HepG2 (cell line): Measurements from ENCODE around the gene PDLIM5. TPM values are rescaled to one million over a fixed set of nuclear protein-coding genes. Genes with fewer than 3 reads are reported as not detected.

Source experiments
- ATAC-seq: fragments of 200-7000 bp; cut with Tn5 transposase; 3 replicates; pipeline ENCODE4 v1.9.1; 2020; ENCODE audit warnings: mild to moderate bottlenecking, moderate library complexity
- BruUV-seq: library from RNA; stranded (reverse); fragments of 400-500 nt; replicated peaks from 2 replicates; lab custom pipeline; 2021; lab: Mats Ljungman, UMichigan
- CTCF ChIA-PET: fragments of 300-600 bp; formaldehyde crosslinking; extraction: SDS; loops from one replicate; lab custom pipeline; 2021; ENCODE audit warnings: low total read pairs, inconsistent platforms, low intra/inter-chr PET ratio; lab: Yijun Ruan, JAX
- POLR2A ChIA-PET: fragments of 350-600 bp; sonication (Branson Sonifier 250); formaldehyde crosslinking; loops from one replicate; lab custom pipeline; 2020; ENCODE audit warnings: antibody characterized with exemption, inconsistent platforms; lab: Yijun Ruan, JAX
- DNase-seq: peaks from one replicate; pipeline ENCODE4 v3.0.0-alpha.2; 2015; ENCODE audit warnings: low spot score
- FAIRE-seq: peaks from 3 replicates; lab custom pipeline; 2011; peaks lifted over from hg19 to GRCh38; lab: Jason Lieb, UNC
- H2AFZ ChIP-seq: one replicate; pipeline ENCODE4 v1.6.1; 2011; ENCODE audit warnings: low read length, inconsistent platforms
- H3K27ac ChIP-seq: fragments of 300-600 bp; 3 replicates; pipeline ENCODE4 v1.8.0; 2011; ENCODE audit warnings: mixed run types, mild to moderate bottlenecking, mixed read lengths, low read length, inconsistent platforms; ENCODE audit not compliant: insufficient read depth; ENCODE audit errors: extremely low read length
- H3K27me3 ChIP-seq, 2 experiments: fragments of 200-600 bp in 1 of 2; 2 replicates in 1 of 2; 3 replicates in 1 of 2; pipeline versions ENCODE4 v1.6.0 to v1.8.0; 2011; ENCODE audit warnings: low read length in 2 of 2, mild to moderate bottlenecking in 2 of 2, moderate library complexity in 2 of 2, inconsistent platforms in 1 of 2; ENCODE audit not compliant: insufficient read depth in 2 of 2, control insufficient read depth in 1 of 2
- H3K36me3 ChIP-seq, 2 experiments: fragments of 200-600 bp in 1 of 2; replicated peaks in 1 of 2; 2 replicates in 1 of 2; 3 replicates in 1 of 2; pipeline versions ENCODE4 v1.5.1 to v1.8.0; 2011; ENCODE audit warnings: low read length in 2 of 2, inconsistent platforms in 1 of 2; ENCODE audit not compliant: insufficient read depth in 2 of 2, control insufficient read depth in 1 of 2
- H3K4me1 ChIP-seq: 2 replicates; pipeline ENCODE4 v1.5.1; 2012; ENCODE audit warnings: low read length, inconsistent platforms; ENCODE audit not compliant: insufficient read depth
- H3K4me2 ChIP-seq: 2 replicates; pipeline ENCODE4 v1.6.0; 2011; ENCODE audit warnings: low read depth, low read length, inconsistent platforms
- H3K4me3 ChIP-seq, 3 experiments: fragments of 200-600 bp in 1 of 3; sonication (generic), shearing (Covaris generic) in 1 of 3; replicated peaks in 1 of 3; 2 replicates each; pipeline ENCODE4 v1.5.1; 2011 to 2016; ENCODE audit warnings: low read length in 3 of 3, inconsistent platforms in 2 of 3, low read depth in 2 of 3, mild to moderate bottlenecking in 2 of 3, control low read depth in 1 of 3, mixed read lengths in 1 of 3; ENCODE audit not compliant: insufficient read depth in 1 of 3
- H3K79me2 ChIP-seq: one replicate; pipeline ENCODE4 v1.6.1; 2011; ENCODE audit warnings: low read length, inconsistent platforms; ENCODE audit not compliant: insufficient read depth
- H3K9ac ChIP-seq: 2 replicates; pipeline ENCODE4 v1.6.0; 2011; ENCODE audit warnings: mild to moderate bottlenecking, low read depth, low read length, inconsistent platforms; ENCODE audit not compliant: insufficient read depth
- H3K9me3 ChIP-seq: 2 replicates; pipeline ENCODE4 v1.5.1; 2012; ENCODE audit warnings: mild to moderate bottlenecking, low read length
- H4K20me1 ChIP-seq: 2 replicates; pipeline ENCODE4 v1.6.0; 2011; ENCODE audit warnings: inconsistent platforms, mild to moderate bottlenecking, low read length, moderate library complexity; ENCODE audit not compliant: insufficient read depth
- KAT2B ChIP-seq: fragments of 150-350 bp; IDR thresholded peaks from 2 replicates; pipeline ENCODE4 v1.6.1; 2014; ENCODE audit warnings: low read depth, low read length, borderline replicate concordance
- MYC ChIP-seq: sonication (generic); formaldehyde crosslinking; IDR thresholded peaks from 2 replicates; pipeline ENCODE4 v1.9.0; 2021; ENCODE audit warnings: missing genetic modification reagents, borderline replicate concordance
- PPARG ChIP-seq: conservative IDR thresholded peaks from 2 replicates; pipeline ENCODE4 v1.6.1; 2016; ENCODE audit warnings: missing biosample characterization, missing genetic modification reagents
- SCMH1 ChIP-seq: sonication (generic); formaldehyde crosslinking; IDR thresholded peaks from 2 replicates; pipeline ENCODE4 v1.9.0; 2021; ENCODE audit warnings: missing genetic modification reagents, mild to moderate bottlenecking, borderline replicate concordance
- SMC3 ChIP-seq: IDR thresholded peaks from 2 replicates; pipeline ENCODE4 v1.6.1; 2011; ENCODE audit warnings: low read length, improper control_type of control experiment
- SMYD3 ChIP-seq: sonication (generic); formaldehyde crosslinking; IDR thresholded peaks from 2 replicates; pipeline ENCODE4 v1.8.1; 2023; ENCODE audit warnings: mild to moderate bottlenecking, missing genetic modification reagents
- YY1 ChIP-seq: IDR thresholded peaks from 2 replicates; pipeline ENCODE4 v1.6.1; 2011; ENCODE audit warnings: low read length, low read depth, moderate library complexity, mild to moderate bottlenecking; ENCODE audit not compliant: insufficient read depth, insufficient replicate concordance
- ZNF138 ChIP-seq: sonication (generic); formaldehyde crosslinking; IDR thresholded peaks from 2 replicates; pipeline ENCODE4 v1.5.0; 2020; ENCODE audit warnings: mild to moderate bottlenecking, low read depth, missing genetic modification reagents
- ZNF460 ChIP-seq: sonication (generic); formaldehyde crosslinking; IDR thresholded peaks from 2 replicates; pipeline ENCODE4 v1.5.1; 2020; ENCODE audit warnings: missing genetic modification reagents, mild to moderate bottlenecking, borderline replicate concordance
- ZNF567 ChIP-seq: sonication (generic); formaldehyde crosslinking; IDR thresholded peaks from 2 replicates; pipeline ENCODE4 v1.8.1; 2023; ENCODE audit warnings: mild to moderate bottlenecking, missing genetic modification reagents, borderline replicate concordance
- ZNF598 ChIP-seq: sonication (generic); formaldehyde crosslinking; IDR thresholded peaks from 2 replicates; pipeline ENCODE4 v1.5.1; 2020; ENCODE audit warnings: mild to moderate bottlenecking, missing genetic modification reagents, borderline replicate concordance
- WGBS: methylation state at CpG from one replicate; pipeline ENCODE4 v1.1.6; 2017; ENCODE audit warnings: low lambda C conversion rate; 5-methylcytosine and 5-hydroxymethylcytosine counted together
- in situ Hi-C: cut with HindIII; loops from 2 replicates; pipeline ENCODE4 v1.10.0; 2017; ENCODE audit warnings: low pct_unique_long_range_greater_than_20kb; ENCODE audit not compliant: extremely low pct_ligation_motif_present
- intact Hi-C: fragments of 100-400 bp; cut with micrococcal nuclease; formaldehyde crosslinking; loops from one replicate; pipeline ENCODE4 v1.10.0; 2022; ENCODE audit not compliant: unreplicated experiment
- polyA plus RNA-seq, 8 experiments: library from polyadenylated mRNA; depleted of rRNA in 3 of 8; stranded (reverse) in 7 of 8; unstranded in 1 of 8; fragments of >200 nt; fragmentation: Illumina TruSeq in 4 of 8; extraction: Trizol in 4 of 8; gene quantifications; 2 replicates each; pipeline versions ENCODE4 v1.2.1 to v1.2.3, GENCODE V29; 2011 to 2016; ENCODE audit warnings: low read depth in 4 of 8, missing spikeins in 1 of 8, mixed read lengths in 1 of 8; ENCODE audit not compliant: insufficient read depth in 1 of 8
- total RNA-seq, 5 experiments: library from RNA; depleted of rRNA; stranded (reverse); fragments of >200 nt; fragmentation: Illumina TruSeq; extraction: Trizol; gene quantifications; 2 replicates each; pipeline ENCODE4 v1.2.3, GENCODE V29; 2016; ENCODE audit warnings: low read depth in 1 of 5
- TF ChIP-seq, protein P1 (sequence below): sonication (generic); formaldehyde crosslinking; IDR thresholded peaks from 2 replicates; pipeline ENCODE4 v1.8.1; 2022; ENCODE audit warnings: low read depth, mild to moderate bottlenecking, missing genetic modification reagents
- TF ChIP-seq, protein P2 (sequence below): sonication (generic); formaldehyde crosslinking; conservative IDR thresholded peaks from 2 replicates; pipeline ENCODE4 v1.8.0; 2022; ENCODE audit warnings: low read depth, missing genetic modification reagents
- TF ChIP-seq, protein P3 (sequence below): IDR thresholded peaks from 2 replicates; pipeline ENCODE4 v1.6.1; 2016; ENCODE audit warnings: missing compliant biosample characterization, missing genetic modification reagents, borderline replicate concordance

PDLIM5 gene
- total and polyA plus RNA-seq, 2 of the 13 experiments (the other 11 are each of a cell fraction or from before 2014, with no cell fraction given), result 52.8 to 119 TPM

DNA sequence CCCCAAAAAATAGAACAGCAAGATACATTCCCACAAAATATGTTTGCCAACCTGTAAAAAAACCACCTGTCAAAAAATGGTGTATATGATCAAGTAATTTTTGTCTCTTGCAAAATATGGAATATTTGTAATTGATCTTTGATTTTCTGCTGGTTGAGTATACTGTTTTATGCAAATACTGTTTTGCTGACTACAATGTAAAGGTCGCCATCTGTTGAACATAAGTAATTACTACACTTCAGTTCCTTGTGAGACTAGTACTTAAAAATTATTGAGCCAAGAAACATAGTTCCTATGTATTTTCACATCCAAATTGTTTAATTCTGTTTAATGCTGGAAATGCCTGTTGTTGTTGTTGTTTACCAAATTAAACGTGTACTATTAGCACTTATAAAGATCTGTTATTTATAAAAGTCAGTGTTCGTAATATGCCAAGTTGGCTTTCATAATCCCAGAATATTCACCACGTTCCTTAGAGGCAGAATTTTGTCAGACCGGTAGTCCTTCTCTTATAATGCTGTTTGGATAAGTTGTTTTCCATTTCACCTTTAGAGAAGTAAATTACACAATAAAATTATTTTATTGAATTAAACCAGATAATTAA lies 144.2 kb downstream of the PDLIM5 start:
- DNase-seq (peak; percentile 48), FAIRE-seq (peak; percentile 71), ATAC-seq (0 out of 3 replicates have a peak, but pooled peaks have one; percentile 51)
- CTCF ChIA-PET, result interaction anchor here (1.7 to 2.3 kb wide), 2 partner anchors 189 to 292 kb away, joined by 13 to 28 read pairs; no protein-coding TSS in a partner anchor
- 64% methylated on average over 5 of the region's 5 CpGs for WGBS
- Histone ChIP-seq H3K79me2 (no peaks in the 10 kb centered on the region), H3K9me3 (no peaks in the 10 kb centered on the region), H3K27ac (no peak overlapping the region), H3K4me2 (no peak overlapping the region), H3K36me3 (peaks cover 8 to 12% of the 10 kb centered on the region in 2 experiments), H3K9ac (no peak overlapping the region), H3K4me3 (no peak overlapping the region), H3K4me1 (no peaks in the 10 kb centered on the region), H4K20me1 (no peaks in the 10 kb centered on the region), H2AFZ (no peak overlapping the region), H3K27me3 (no peaks in the 10 kb centered on the region)
- in situ Hi-C loops (loop anchor here (5.0 to 25.0 kb wide), 3 partner anchors 189 to 809 kb away; no protein-coding TSS in a partner anchor), intact Hi-C loops (loop anchor here (1.0 to 5.0 kb wide), 4 partner anchors 99 to 292 kb away; no protein-coding TSS in a partner anchor)
- BruUV-seq, result no TSS peak
- POLR2A ChIA-PET, result no interaction called here
- TF ChIP-seq ZNF598 (CRISPR knock-in tag) (no peak), SMC3 (peak; percentile 77), ZNF460 (CRISPR knock-in tag) (no peak), SMYD3 (CRISPR knock-in tag) (no peak), SCMH1 (no peak), ZNF138 (CRISPR knock-in tag) (no peak), PPARG (CRISPR knock-in tag) (peak; percentile 49; the same call in 1 of the 2 replicates), MYC (CRISPR knock-in tag) (no peak), YY1 (no peak), ZNF567 (no peak), KAT2B (no peak)
- TF ChIP-seq, protein P1, sequence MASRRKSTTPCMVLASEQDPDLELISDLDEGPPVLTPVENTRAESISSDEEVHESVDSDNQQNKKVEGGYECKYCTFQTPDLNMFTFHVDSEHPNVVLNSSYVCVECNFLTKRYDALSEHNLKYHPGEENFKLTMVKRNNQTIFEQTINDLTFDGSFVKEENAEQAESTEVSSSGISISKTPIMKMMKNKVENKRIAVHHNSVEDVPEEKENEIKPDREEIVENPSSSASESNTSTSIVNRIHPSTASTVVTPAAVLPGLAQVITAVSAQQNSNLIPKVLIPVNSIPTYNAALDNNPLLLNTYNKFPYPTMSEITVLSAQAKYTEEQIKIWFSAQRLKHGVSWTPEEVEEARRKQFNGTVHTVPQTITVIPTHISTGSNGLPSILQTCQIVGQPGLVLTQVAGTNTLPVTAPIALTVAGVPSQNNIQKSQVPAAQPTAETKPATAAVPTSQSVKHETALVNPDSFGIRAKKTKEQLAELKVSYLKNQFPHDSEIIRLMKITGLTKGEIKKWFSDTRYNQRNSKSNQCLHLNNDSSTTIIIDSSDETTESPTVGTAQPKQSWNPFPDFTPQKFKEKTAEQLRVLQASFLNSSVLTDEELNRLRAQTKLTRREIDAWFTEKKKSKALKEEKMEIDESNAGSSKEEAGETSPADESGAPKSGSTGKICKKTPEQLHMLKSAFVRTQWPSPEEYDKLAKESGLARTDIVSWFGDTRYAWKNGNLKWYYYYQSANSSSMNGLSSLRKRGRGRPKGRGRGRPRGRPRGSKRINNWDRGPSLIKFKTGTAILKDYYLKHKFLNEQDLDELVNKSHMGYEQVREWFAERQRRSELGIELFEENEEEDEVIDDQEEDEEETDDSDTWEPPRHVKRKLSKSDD (CRISPR knock-in tag), result no peak
- TF ChIP-seq, protein P2, sequence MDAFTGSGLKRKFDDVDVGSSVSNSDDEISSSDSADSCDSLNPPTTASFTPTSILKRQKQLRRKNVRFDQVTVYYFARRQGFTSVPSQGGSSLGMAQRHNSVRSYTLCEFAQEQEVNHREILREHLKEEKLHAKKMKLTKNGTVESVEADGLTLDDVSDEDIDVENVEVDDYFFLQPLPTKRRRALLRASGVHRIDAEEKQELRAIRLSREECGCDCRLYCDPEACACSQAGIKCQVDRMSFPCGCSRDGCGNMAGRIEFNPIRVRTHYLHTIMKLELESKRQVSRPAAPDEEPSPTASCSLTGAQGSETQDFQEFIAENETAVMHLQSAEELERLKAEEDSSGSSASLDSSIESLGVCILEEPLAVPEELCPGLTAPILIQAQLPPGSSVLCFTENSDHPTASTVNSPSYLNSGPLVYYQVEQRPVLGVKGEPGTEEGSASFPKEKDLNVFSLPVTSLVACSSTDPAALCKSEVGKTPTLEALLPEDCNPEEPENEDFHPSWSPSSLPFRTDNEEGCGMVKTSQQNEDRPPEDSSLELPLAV (CRISPR knock-in tag), result no peak
- TF ChIP-seq, protein P3, sequence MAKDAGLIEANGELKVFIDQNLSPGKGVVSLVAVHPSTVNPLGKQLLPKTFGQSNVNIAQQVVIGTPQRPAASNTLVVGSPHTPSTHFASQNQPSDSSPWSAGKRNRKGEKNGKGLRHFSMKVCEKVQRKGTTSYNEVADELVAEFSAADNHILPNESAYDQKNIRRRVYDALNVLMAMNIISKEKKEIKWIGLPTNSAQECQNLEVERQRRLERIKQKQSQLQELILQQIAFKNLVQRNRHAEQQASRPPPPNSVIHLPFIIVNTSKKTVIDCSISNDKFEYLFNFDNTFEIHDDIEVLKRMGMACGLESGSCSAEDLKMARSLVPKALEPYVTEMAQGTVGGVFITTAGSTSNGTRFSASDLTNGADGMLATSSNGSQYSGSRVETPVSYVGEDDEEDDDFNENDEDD (CRISPR knock-in tag), result no peak
